GM10248 (cell line): ENCODE measurements around the gene TMEM40.

Source experiments
- CTCF ChIA-PET: fragments of 300-600 bp; sonication (Branson Sonifier 250); formaldehyde crosslinking; extraction: SDS; loops from one replicate; lab custom pipeline; 2021; ENCODE audit warnings: antibody characterized with exemption; lab: Yijun Ruan, JAX
- POLR2A ChIA-PET: fragments of 350-650 bp; sonication (Branson Sonifier 250); formaldehyde crosslinking; extraction: SDS; loops from one replicate; lab custom pipeline; 2020; ENCODE audit warnings: antibody characterized with exemption; lab: Yijun Ruan, JAX
- DNase-seq: peaks from one replicate; pipeline ENCODE4 v3.0.0; 2012; ENCODE audit errors: extremely low spot score
- TF ChIP-seq, protein P1 (sequence below): IDR thresholded peaks from 2 replicates; pipeline ENCODE4 v1.5.1; 2012; ENCODE audit warnings: mild to moderate bottlenecking, low read depth; ENCODE audit errors: extremely low read depth, missing control alignments, control extremely low read depth

Gene TMEM40

GRCh38 chr3:12759097-12759679 is at the start of gene TMEM40:
TMEM40 (minus strand) TSS chr3:12759259; CDS start chr3:12749832, 9,427 bp downstream.
- POLR2A ChIA-PET, result no interaction called here
- no peak for DNase-seq
- TF ChIP-seq, protein P1, sequence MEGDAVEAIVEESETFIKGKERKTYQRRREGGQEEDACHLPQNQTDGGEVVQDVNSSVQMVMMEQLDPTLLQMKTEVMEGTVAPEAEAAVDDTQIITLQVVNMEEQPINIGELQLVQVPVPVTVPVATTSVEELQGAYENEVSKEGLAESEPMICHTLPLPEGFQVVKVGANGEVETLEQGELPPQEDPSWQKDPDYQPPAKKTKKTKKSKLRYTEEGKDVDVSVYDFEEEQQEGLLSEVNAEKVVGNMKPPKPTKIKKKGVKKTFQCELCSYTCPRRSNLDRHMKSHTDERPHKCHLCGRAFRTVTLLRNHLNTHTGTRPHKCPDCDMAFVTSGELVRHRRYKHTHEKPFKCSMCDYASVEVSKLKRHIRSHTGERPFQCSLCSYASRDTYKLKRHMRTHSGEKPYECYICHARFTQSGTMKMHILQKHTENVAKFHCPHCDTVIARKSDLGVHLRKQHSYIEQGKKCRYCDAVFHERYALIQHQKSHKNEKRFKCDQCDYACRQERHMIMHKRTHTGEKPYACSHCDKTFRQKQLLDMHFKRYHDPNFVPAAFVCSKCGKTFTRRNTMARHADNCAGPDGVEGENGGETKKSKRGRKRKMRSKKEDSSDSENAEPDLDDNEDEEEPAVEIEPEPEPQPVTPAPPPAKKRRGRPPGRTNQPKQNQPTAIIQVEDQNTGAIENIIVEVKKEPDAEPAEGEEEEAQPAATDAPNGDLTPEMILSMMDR, result no peak
- CTCF ChIA-PET, result interaction anchor here (0.8 to 2.6 kb wide), 7 partner anchors 11 to 82 kb away, joined by 3 to 8 read pairs (median 4); partner anchors contain the start of gene RPL32

- ChIA-PET POLR2A (no interaction called here), CTCF (interaction anchor here (1.2 to 2.8 kb wide), 8 partner anchors 10 to 82 kb away, joined by 4 to 13 read pairs (median 8); partner anchors contain the start of gene CAND2)
- no peak for DNase-seq
- TF ChIP-seq, protein P1, result no peak
These were observed 49.5 kb upstream of the TMEM40 start for GRCh38 chr3:12808587-12808986.

- CTCF ChIA-PET, result interaction anchor here (1.3 to 2.8 kb wide), 6 partner anchors 9 to 80 kb away, joined by 3 to 11 read pairs (median 6); no protein-coding TSS in a partner anchor
- TF ChIP-seq, protein P1, result no peak
- DNase-seq, result no peak
- POLR2A ChIA-PET, result no interaction called here
These were observed 48.7 kb upstream of the TMEM40 start for GRCh38 chr3:12807601-12808359.

- CTCF ChIA-PET, result interaction anchor here (1.3 to 2.7 kb wide), 4 partner anchors 8 to 35 kb away, joined by 3 to 11 read pairs (median 6); no protein-coding TSS in a partner anchor
- TF ChIP-seq, protein P1, result no peak
- DNase-seq, result no peak
- POLR2A ChIA-PET, result no interaction called here
These were observed 48.0 kb upstream of the TMEM40 start for GRCh38 chr3:12807066-12807465.

DNA sequence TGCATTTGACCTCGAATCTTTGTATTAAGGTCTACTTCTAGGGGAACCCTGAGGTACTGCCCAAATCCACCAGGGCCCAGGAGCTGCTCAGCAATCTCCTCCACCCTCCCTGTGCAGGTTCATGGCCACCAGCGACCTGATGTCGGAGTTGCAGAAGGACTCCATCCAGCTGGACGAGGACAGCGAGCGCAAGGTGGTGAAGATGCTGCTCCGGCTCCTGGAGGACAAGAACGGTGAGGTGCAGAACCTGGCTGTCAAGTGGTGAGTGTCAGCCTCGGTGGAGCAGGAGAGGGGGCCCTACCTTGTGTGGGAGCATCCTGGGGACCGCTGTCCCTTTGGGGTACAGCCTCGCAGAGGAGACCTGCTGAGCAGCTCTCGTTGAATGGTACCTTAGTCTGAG is 44.3 kb upstream of the TMEM40 start:
- POLR2A ChIA-PET, result no interaction called here
- no peak for DNase-seq
- TF ChIP-seq, protein P1, result no peak
- CTCF ChIA-PET, result interaction anchor here (0.9 to 1.9 kb wide), 4 partner anchors 10 to 39 kb away, joined by 3 to 5 read pairs (median 4); no protein-coding TSS in a partner anchor
